H1 (cell line): Measurements from ENCODE around the gene CHTF8.

Source experiments
- BRCA1 ChIP-seq: IDR thresholded peaks from 2 replicates; pipeline ENCODE4 v1.6.1; 2012; ENCODE audit warnings: low read depth, low read length, improper control_type of control experiment
- CBX5 ChIP-seq: fragments of 300-800, 300-1000 bp; sonication (generic); IDR thresholded peaks from 2 replicates; pipeline ENCODE4 v1.7.1; 2016; ENCODE audit warnings: antibody characterized with exemption, low read length, low read depth
- CEBPB ChIP-seq: IDR thresholded peaks from 2 replicates; pipeline ENCODE4 v1.6.1; 2012; ENCODE audit warnings: low read depth, low read length
- CTCF ChIP-seq, 3 experiments: IDR thresholded peaks; 1 replicate in 2 of 3; 2 replicates in 1 of 3; pipeline versions ENCODE4 v1.5.1 to v1.6.1; 2011; ENCODE audit warnings: low read length in 3 of 3, mild to moderate bottlenecking in 3 of 3, inconsistent platforms in 2 of 3, low read depth in 1 of 3, moderate library complexity in 1 of 3; ENCODE audit not compliant: insufficient read depth in 1 of 3; ENCODE audit errors: control extremely low read depth in 1 of 3
- EGR1 ChIP-seq: IDR thresholded peaks from 2 replicates; pipeline ENCODE4 v1.6.1; 2011; ENCODE audit warnings: low read depth, low read length, borderline replicate concordance
- EZH2 ChIP-seq: fragments of 200-600 bp; sonication (generic); IDR thresholded peaks from 2 replicates; pipeline ENCODE4 v1.7.1; 2012; ENCODE audit warnings: low read depth, mild to moderate bottlenecking, moderate library complexity, low read length, inconsistent platforms; ENCODE audit not compliant: severe bottlenecking
- HDAC6 ChIP-seq: IDR thresholded peaks from one replicate; pipeline ENCODE4 v1.7.1; 2012; ENCODE audit warnings: low read depth, mild to moderate bottlenecking, inconsistent platforms, low read length, moderate library complexity
- JUN ChIP-seq: IDR thresholded peaks from 2 replicates; pipeline ENCODE4 v1.6.1; 2011; ENCODE audit warnings: low read depth, mild to moderate bottlenecking, improper control_type of control experiment, low read length
- POLR2A ChIP-seq, 2 experiments: IDR thresholded peaks; 1 replicate in 1 of 2; 2 replicates in 1 of 2; pipeline ENCODE4 v1.6.1; 2011; ENCODE audit warnings: low read depth in 2 of 2, low read length in 2 of 2, mild to moderate bottlenecking in 2 of 2; ENCODE audit errors: control extremely low read depth in 1 of 2
- POLR2AphosphoS5 ChIP-seq: IDR thresholded peaks from 2 replicates; pipeline ENCODE4 v1.6.1; 2011; ENCODE audit warnings: low read depth, low read length
- POU5F1 ChIP-seq: IDR thresholded peaks from 2 replicates; pipeline ENCODE4 v1.6.1; 2011; ENCODE audit warnings: low read depth, mild to moderate bottlenecking, low read length, moderate library complexity
- RNF2 ChIP-seq: fragments of 200-900, 300-1000 bp; sonication (generic); IDR thresholded peaks from 2 replicates; pipeline ENCODE4 v1.7.1; 2016; ENCODE audit warnings: borderline replicate concordance, low read depth, mild to moderate bottlenecking, antibody characterized with exemption, low read length; ENCODE audit not compliant: poor library complexity, severe bottlenecking; ENCODE audit errors: missing control alignments
- SRF ChIP-seq: IDR thresholded peaks from 2 replicates; pipeline ENCODE4 v1.6.1; 2011; ENCODE audit warnings: mild to moderate bottlenecking, low read depth, low read length, moderate library complexity
- USF2 ChIP-seq: IDR thresholded peaks from 2 replicates; pipeline ENCODE4 v1.6.1; 2011; ENCODE audit warnings: low read length, improper control_type of control experiment

- TF ChIP-seq CTCF (IDR thresholded peaks at IDR 0.05; ENCODE audit: control extremely low read depth in 1 of 3, insufficient read depth in 1 of 3, low read depth in 1 of 3, low read length in 3 of 3), result no peak
- TF ChIP-seq POLR2AphosphoS5, result peak; percentile 83
- TF ChIP-seq RNF2, result no peak
- no peak for TF ChIP-seq EGR1
- TF ChIP-seq JUN, result no peak
- no peak for TF ChIP-seq EZH2
- peak in 1 of 2 experiments; percentile 6; a peak in 1 of 3 replicates for TF ChIP-seq POLR2A (IDR thresholded peaks at IDR 0.05; ENCODE audit: control extremely low read depth in 1 of 2, low read depth in 2 of 2, low read length in 2 of 2)
- no peak for TF ChIP-seq HDAC6
- no peak for TF ChIP-seq CEBPB
- no peak for TF ChIP-seq USF2
- no peak for TF ChIP-seq POU5F1
- TF ChIP-seq SRF, result no peak
- TF ChIP-seq BRCA1, result no peak
- no peak for TF ChIP-seq CBX5
Observed at GRCh38 chr16:69131839-69132423, 457 bp downstream of the CHTF8 start.
